Coronary artery (tissue), 2 donors: ENCODE results near the gene MBNL2.

Experiments
- DNase-seq: peaks from one replicate; pipeline ENCODE4 v3.0.0-alpha.2; 2017; ENCODE audit warnings: low spot score
- H3K27ac ChIP-seq, 2 donors: fragments of 200-600 bp; sonication (generic); one replicate each; pipeline ENCODE4 v1.5.1; 2016 to 2019
- H3K4me3 ChIP-seq: fragments of 200-600 bp; sonication (generic); 2 replicates; pipeline ENCODE4 v1.5.1; 2016; ENCODE audit warnings: mild to moderate bottlenecking, moderate library complexity
- CTCF ChIP-seq: fragments of 200-600 bp; sonication (generic); IDR thresholded peaks from one replicate; pipeline ENCODE4 v1.5.1; 2019; ENCODE audit warnings: antibody characterized with exemption

The MBNL2 gene

GRCh38 chr13:97279913-97280312, 57.8 kb downstream of the MBNL2 start:
- TF ChIP-seq CTCF = no peak
- no peak for DNase-seq
- peak overlapping the region; percentile 20 to 65 for H3K27ac ChIP-seq
- peak overlapping the region; percentile 34 for H3K4me3 ChIP-seq

- Histone ChIP-seq H3K27ac (peak overlapping the region; percentile 20 to 65), H3K4me3 (peak overlapping the region; percentile 34)
- TF ChIP-seq CTCF = no peak
- no peak for DNase-seq
Measured at GRCh38 chr13:97280478-97280877, 58.3 kb downstream of the MBNL2 start.

- Histone ChIP-seq H3K4me3 (peak overlapping the region; percentile 13), H3K27ac (peak overlapping the region in 1 of 2 donors; percentile 45)
- TF ChIP-seq CTCF = no peak
- no peak for DNase-seq
Measured at GRCh38 chr13:97281028-97281427, 58.9 kb downstream of the MBNL2 start.

- H3K4me3 ChIP-seq = no peak overlapping the region
- no peak for TF ChIP-seq CTCF
- H3K27ac ChIP-seq = peak overlapping the region in 1 of 2 donors; percentile 3
- no peak for DNase-seq
Measured at GRCh38 chr13:97282705-97283104, 60.6 kb downstream of the MBNL2 start.

- Histone ChIP-seq H3K4me3 (no peak overlapping the region), H3K27ac (peak overlapping the region; percentile 7 to 17)
- no peak for TF ChIP-seq CTCF
- DNase-seq = no peak
Measured at GRCh38 chr13:97283888-97284287, 61.8 kb downstream of the MBNL2 start.

- H3K27ac ChIP-seq = peak overlapping the region; percentile 7 to 17
- no peak overlapping the region for H3K4me3 ChIP-seq
- no peak for TF ChIP-seq CTCF
- DNase-seq = no peak
Measured at GRCh38 chr13:97284558-97284957, 62.4 kb downstream of the MBNL2 start.

GRCh38 chr13:97285221-97285955, 63.3 kb downstream of the MBNL2 start:
- no peak for TF ChIP-seq CTCF
- Histone ChIP-seq H3K4me3 (no peak overlapping the region), H3K27ac (no peak overlapping the region)
- no peak for DNase-seq
